WTC11 (cell line): ENCODE results near the gene SLC39A13. TPM values are rescaled to one million over a fixed set of nuclear protein-coding genes. Genes with fewer than 3 reads are reported as not detected.

Experiments
- ATAC-seq: fragments of 200-7000 bp; cut with Tn5 transposase; 2 replicates; pipeline ENCODE4 v1.10.0; 2021; ENCODE audit warnings: mild to moderate bottlenecking, moderate library complexity
- CTCF ChIA-PET: fragments of 300-600 bp; sonication (Branson Sonifier 250); formaldehyde crosslinking; loops from one replicate; lab custom pipeline; 2021; ENCODE audit warnings: antibody characterized with exemption; lab: Charles Lee
- POLR2A ChIA-PET: fragments of 350-600 bp; sonication (Branson Sonifier 250); formaldehyde crosslinking; loops from one replicate; lab custom pipeline; 2021; ENCODE audit warnings: antibody characterized with exemption; lab: Charles Lee
- DNase-seq: peaks from one replicate; pipeline ENCODE4 v3.0.0; 2021; ENCODE audit warnings: low spot score
- H3K27ac Mint-ChIP-seq: 2 replicates; pipeline ENCODE4 v1.8.0; 2021; ENCODE audit warnings: mixed read lengths
- H3K27me3 Mint-ChIP-seq: 2 replicates; pipeline ENCODE4 v1.8.0; 2021; ENCODE audit warnings: low read depth, mild to moderate bottlenecking, moderate library complexity, mixed read lengths
- H3K36me3 Mint-ChIP-seq: 2 replicates; pipeline ENCODE4 v1.8.0; 2021; ENCODE audit warnings: mixed read lengths
- H3K4me1 Mint-ChIP-seq: 2 replicates; pipeline ENCODE4 v1.8.0; 2022; ENCODE audit warnings: mixed read lengths
- H3K4me3 Mint-ChIP-seq: 2 replicates; pipeline ENCODE4 v1.8.0; 2021; ENCODE audit warnings: mild to moderate bottlenecking, moderate library complexity, mixed read lengths
- H3K9me3 Mint-ChIP-seq: 2 replicates; pipeline ENCODE4 v1.8.0; 2021; ENCODE audit warnings: mixed read lengths
- ATF1 ChIP-seq: sonication (generic); formaldehyde crosslinking; IDR thresholded peaks from 2 replicates; pipeline ENCODE4 v1.8.1; 2023; ENCODE audit warnings: mild to moderate bottlenecking, moderate library complexity, missing genetic modification reagents
- EMX1 ChIP-seq: fragments of 250-450 bp; sonication (Bioruptor Pico); IDR thresholded peaks from 2 replicates; pipeline ENCODE4 v1.8.0; 2021; ENCODE audit warnings: mild to moderate bottlenecking
- FOXP1 ChIP-seq: sonication (generic); formaldehyde crosslinking; IDR thresholded peaks from 2 replicates; pipeline ENCODE4 v1.8.0; 2022; ENCODE audit warnings: missing genetic modification reagents, mild to moderate bottlenecking, moderate library complexity, borderline replicate concordance
- GRHL2 ChIP-seq: fragments of 250-450 bp; sonication (Bioruptor Pico); IDR thresholded peaks from 2 replicates; pipeline ENCODE4 v1.8.0; 2022; ENCODE audit warnings: mild to moderate bottlenecking, moderate library complexity; ENCODE audit not compliant: insufficient replicate concordance, severe bottlenecking
- KAT7 ChIP-seq: sonication (generic); formaldehyde crosslinking; IDR thresholded peaks from 2 replicates; pipeline ENCODE4 v1.8.1; 2023; ENCODE audit warnings: missing genetic modification reagents, mild to moderate bottlenecking, borderline replicate concordance
- NFYB ChIP-seq: sonication (generic); formaldehyde crosslinking; conservative IDR thresholded peaks from 2 replicates; pipeline ENCODE4 v1.8.0; 2022; ENCODE audit warnings: low read depth, missing genetic modification reagents
- SP1 ChIP-seq: sonication (generic); formaldehyde crosslinking; conservative IDR thresholded peaks from 2 replicates; pipeline ENCODE4 v1.8.1; 2022; ENCODE audit warnings: missing genetic modification reagents
- ZNF232 ChIP-seq: sonication (generic); formaldehyde crosslinking; IDR thresholded peaks from 2 replicates; pipeline ENCODE4 v1.8.0; 2022; ENCODE audit warnings: mild to moderate bottlenecking, missing genetic modification reagents
- total RNA-seq: library from RNA; stranded (reverse); gene quantifications from 3 replicates; pipeline ENCODE4 v1.2.3, GENCODE V29; 2021
- TF ChIP-seq, protein P1 (sequence below): sonication (generic); formaldehyde crosslinking; IDR thresholded peaks from 2 replicates; pipeline ENCODE4 v1.8.1; 2023; ENCODE audit warnings: mild to moderate bottlenecking, missing genetic modification reagents
- TF ChIP-seq, protein P2 (sequence below): sonication (generic); formaldehyde crosslinking; IDR thresholded peaks from 2 replicates; pipeline ENCODE4 v1.8.1; 2023; ENCODE audit warnings: mild to moderate bottlenecking, missing genetic modification reagents, moderate library complexity
- TF ChIP-seq, protein P3 (sequence below): sonication (generic); formaldehyde crosslinking; conservative IDR thresholded peaks from 2 replicates; pipeline ENCODE4 v1.8.1; 2023; ENCODE audit warnings: mild to moderate bottlenecking, low read depth, missing genetic modification reagents, moderate library complexity
- TF ChIP-seq, protein P4 (sequence below): fragments of 200-600 bp; IDR thresholded peaks from 2 replicates; pipeline ENCODE4 v1.8.0; 2022; ENCODE audit warnings: antibody characterized with exemption
- TF ChIP-seq, protein P5 (sequence below): fragments of 250-450 bp; sonication (Bioruptor Pico); IDR thresholded peaks from 2 replicates; pipeline ENCODE4 v2.1.2; 2022; ENCODE audit warnings: mild to moderate bottlenecking, moderate library complexity
- TF ChIP-seq, protein P6 (sequence below): fragments of 250-450 bp; sonication (Bioruptor Pico); IDR thresholded peaks from 2 replicates; pipeline ENCODE4 v1.9.0; 2021; ENCODE audit warnings: mild to moderate bottlenecking, borderline replicate concordance
- TF ChIP-seq, protein P7 (sequence below): sonication (generic); formaldehyde crosslinking; conservative IDR thresholded peaks from 2 replicates; pipeline ENCODE4 v1.8.1; 2022; ENCODE audit warnings: mild to moderate bottlenecking, missing genetic modification reagents
- TF ChIP-seq, protein P8 (sequence below): sonication (generic); formaldehyde crosslinking; IDR thresholded peaks from 2 replicates; pipeline ENCODE4 v1.8.1; 2022; ENCODE audit warnings: low read depth, mild to moderate bottlenecking, moderate library complexity, missing genetic modification reagents, borderline replicate concordance
- TF ChIP-seq, protein P9 (sequence below): fragments of 250-450 bp; sonication (Bioruptor Pico); IDR thresholded peaks from 2 replicates; pipeline ENCODE4 v1.9.0; 2021; ENCODE audit warnings: mild to moderate bottlenecking
- TF ChIP-seq, protein P10 (sequence below): sonication (generic); formaldehyde crosslinking; IDR thresholded peaks from 2 replicates; pipeline ENCODE4 v1.8.0; 2022; ENCODE audit warnings: mild to moderate bottlenecking, missing genetic modification reagents

SLC39A13 gene
- total RNA-seq, 1 experiment from 2014 or later, result 38.2 TPM

DNA sequence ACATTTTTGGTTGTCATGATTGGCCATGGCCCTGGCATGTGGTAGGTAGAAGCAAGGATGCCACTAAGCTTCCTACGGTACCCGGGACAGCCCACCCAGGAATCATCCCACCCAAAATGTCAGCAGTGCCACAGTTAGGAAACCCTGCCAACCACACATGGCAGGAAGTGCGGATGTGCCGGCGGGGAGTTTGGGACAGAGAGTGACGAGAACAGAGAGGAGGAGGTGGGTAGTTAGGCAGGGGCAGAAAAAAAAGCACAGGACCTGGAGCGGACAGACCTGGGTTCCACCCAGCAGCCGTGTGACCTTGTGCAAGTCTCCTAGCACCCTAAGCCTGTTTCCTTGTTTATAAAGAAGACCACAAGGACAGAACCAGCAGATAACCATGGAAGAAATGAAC lies 33.4 kb upstream of the SLC39A13 start:
- H3K4me3 Mint-ChIP-seq, result no peak overlapping the region
- H3K27me3 Mint-ChIP-seq, result no peaks in the 10 kb centered on the region
- no peak for DNase-seq
- TF ChIP-seq, protein P1, sequence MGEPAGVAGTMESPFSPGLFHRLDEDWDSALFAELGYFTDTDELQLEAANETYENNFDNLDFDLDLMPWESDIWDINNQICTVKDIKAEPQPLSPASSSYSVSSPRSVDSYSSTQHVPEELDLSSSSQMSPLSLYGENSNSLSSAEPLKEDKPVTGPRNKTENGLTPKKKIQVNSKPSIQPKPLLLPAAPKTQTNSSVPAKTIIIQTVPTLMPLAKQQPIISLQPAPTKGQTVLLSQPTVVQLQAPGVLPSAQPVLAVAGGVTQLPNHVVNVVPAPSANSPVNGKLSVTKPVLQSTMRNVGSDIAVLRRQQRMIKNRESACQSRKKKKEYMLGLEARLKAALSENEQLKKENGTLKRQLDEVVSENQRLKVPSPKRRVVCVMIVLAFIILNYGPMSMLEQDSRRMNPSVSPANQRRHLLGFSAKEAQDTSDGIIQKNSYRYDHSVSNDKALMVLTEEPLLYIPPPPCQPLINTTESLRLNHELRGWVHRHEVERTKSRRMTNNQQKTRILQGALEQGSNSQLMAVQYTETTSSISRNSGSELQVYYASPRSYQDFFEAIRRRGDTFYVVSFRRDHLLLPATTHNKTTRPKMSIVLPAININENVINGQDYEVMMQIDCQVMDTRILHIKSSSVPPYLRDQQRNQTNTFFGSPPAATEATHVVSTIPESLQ (CRISPR knock-in tag), result no peak
- no peak for TF ChIP-seq KAT7 (CRISPR knock-in tag)
- TF ChIP-seq, protein P2, sequence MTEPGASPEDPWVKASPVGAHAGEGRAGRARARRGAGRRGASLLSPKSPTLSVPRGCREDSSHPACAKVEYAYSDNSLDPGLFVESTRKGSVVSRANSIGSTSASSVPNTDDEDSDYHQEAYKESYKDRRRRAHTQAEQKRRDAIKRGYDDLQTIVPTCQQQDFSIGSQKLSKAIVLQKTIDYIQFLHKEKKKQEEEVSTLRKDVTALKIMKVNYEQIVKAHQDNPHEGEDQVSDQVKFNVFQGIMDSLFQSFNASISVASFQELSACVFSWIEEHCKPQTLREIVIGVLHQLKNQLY (CRISPR knock-in tag), result no peak
- no peak for TF ChIP-seq FOXP1 (CRISPR knock-in tag)
- no peak for TF ChIP-seq EMX1
- TF ChIP-seq, protein P3, sequence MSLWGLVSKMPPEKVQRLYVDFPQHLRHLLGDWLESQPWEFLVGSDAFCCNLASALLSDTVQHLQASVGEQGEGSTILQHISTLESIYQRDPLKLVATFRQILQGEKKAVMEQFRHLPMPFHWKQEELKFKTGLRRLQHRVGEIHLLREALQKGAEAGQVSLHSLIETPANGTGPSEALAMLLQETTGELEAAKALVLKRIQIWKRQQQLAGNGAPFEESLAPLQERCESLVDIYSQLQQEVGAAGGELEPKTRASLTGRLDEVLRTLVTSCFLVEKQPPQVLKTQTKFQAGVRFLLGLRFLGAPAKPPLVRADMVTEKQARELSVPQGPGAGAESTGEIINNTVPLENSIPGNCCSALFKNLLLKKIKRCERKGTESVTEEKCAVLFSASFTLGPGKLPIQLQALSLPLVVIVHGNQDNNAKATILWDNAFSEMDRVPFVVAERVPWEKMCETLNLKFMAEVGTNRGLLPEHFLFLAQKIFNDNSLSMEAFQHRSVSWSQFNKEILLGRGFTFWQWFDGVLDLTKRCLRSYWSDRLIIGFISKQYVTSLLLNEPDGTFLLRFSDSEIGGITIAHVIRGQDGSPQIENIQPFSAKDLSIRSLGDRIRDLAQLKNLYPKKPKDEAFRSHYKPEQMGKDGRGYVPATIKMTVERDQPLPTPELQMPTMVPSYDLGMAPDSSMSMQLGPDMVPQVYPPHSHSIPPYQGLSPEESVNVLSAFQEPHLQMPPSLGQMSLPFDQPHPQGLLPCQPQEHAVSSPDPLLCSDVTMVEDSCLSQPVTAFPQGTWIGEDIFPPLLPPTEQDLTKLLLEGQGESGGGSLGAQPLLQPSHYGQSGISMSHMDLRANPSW (CRISPR knock-in tag), result no peak
- TF ChIP-seq ATF1 (CRISPR knock-in tag), result no peak
- TF ChIP-seq SP1 (CRISPR knock-in tag), result no peak
- TF ChIP-seq, protein P4, sequence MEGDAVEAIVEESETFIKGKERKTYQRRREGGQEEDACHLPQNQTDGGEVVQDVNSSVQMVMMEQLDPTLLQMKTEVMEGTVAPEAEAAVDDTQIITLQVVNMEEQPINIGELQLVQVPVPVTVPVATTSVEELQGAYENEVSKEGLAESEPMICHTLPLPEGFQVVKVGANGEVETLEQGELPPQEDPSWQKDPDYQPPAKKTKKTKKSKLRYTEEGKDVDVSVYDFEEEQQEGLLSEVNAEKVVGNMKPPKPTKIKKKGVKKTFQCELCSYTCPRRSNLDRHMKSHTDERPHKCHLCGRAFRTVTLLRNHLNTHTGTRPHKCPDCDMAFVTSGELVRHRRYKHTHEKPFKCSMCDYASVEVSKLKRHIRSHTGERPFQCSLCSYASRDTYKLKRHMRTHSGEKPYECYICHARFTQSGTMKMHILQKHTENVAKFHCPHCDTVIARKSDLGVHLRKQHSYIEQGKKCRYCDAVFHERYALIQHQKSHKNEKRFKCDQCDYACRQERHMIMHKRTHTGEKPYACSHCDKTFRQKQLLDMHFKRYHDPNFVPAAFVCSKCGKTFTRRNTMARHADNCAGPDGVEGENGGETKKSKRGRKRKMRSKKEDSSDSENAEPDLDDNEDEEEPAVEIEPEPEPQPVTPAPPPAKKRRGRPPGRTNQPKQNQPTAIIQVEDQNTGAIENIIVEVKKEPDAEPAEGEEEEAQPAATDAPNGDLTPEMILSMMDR, result no peak
- TF ChIP-seq, protein P5, sequence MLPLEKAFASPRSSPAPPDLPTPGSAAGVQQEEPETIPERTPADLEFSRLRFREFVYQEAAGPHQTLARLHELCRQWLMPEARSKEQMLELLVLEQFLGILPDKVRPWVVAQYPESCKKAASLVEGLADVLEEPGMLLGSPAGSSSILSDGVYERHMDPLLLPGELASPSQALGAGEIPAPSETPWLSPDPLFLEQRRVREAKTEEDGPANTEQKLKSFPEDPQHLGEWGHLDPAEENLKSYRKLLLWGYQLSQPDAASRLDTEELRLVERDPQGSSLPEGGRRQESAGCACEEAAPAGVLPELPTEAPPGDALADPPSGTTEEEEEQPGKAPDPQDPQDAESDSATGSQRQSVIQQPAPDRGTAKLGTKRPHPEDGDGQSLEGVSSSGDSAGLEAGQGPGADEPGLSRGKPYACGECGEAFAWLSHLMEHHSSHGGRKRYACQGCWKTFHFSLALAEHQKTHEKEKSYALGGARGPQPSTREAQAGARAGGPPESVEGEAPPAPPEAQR (CRISPR knock-in tag), result no peak
- TF ChIP-seq, protein P6, sequence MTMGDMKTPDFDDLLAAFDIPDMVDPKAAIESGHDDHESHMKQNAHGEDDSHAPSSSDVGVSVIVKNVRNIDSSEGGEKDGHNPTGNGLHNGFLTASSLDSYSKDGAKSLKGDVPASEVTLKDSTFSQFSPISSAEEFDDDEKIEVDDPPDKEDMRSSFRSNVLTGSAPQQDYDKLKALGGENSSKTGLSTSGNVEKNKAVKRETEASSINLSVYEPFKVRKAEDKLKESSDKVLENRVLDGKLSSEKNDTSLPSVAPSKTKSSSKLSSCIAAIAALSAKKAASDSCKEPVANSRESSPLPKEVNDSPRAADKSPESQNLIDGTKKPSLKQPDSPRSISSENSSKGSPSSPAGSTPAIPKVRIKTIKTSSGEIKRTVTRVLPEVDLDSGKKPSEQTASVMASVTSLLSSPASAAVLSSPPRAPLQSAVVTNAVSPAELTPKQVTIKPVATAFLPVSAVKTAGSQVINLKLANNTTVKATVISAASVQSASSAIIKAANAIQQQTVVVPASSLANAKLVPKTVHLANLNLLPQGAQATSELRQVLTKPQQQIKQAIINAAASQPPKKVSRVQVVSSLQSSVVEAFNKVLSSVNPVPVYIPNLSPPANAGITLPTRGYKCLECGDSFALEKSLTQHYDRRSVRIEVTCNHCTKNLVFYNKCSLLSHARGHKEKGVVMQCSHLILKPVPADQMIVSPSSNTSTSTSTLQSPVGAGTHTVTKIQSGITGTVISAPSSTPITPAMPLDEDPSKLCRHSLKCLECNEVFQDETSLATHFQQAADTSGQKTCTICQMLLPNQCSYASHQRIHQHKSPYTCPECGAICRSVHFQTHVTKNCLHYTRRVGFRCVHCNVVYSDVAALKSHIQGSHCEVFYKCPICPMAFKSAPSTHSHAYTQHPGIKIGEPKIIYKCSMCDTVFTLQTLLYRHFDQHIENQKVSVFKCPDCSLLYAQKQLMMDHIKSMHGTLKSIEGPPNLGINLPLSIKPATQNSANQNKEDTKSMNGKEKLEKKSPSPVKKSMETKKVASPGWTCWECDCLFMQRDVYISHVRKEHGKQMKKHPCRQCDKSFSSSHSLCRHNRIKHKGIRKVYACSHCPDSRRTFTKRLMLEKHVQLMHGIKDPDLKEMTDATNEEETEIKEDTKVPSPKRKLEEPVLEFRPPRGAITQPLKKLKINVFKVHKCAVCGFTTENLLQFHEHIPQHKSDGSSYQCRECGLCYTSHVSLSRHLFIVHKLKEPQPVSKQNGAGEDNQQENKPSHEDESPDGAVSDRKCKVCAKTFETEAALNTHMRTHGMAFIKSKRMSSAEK, result no peak
- no peak for TF ChIP-seq NFYB (CRISPR knock-in tag)
- TF ChIP-seq, protein P7, sequence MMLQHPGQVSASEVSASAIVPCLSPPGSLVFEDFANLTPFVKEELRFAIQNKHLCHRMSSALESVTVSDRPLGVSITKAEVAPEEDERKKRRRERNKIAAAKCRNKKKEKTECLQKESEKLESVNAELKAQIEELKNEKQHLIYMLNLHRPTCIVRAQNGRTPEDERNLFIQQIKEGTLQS (CRISPR knock-in tag), result no peak
- TF ChIP-seq, protein P8, sequence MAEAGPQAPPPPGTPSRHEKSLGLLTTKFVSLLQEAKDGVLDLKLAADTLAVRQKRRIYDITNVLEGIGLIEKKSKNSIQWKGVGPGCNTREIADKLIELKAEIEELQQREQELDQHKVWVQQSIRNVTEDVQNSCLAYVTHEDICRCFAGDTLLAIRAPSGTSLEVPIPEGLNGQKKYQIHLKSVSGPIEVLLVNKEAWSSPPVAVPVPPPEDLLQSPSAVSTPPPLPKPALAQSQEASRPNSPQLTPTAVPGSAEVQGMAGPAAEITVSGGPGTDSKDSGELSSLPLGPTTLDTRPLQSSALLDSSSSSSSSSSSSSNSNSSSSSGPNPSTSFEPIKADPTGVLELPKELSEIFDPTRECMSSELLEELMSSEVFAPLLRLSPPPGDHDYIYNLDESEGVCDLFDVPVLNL, result no peak
- TF ChIP-seq ZNF232 (CRISPR knock-in tag), result no peak
- TF ChIP-seq GRHL2, result no peak
- TF ChIP-seq, protein P9, sequence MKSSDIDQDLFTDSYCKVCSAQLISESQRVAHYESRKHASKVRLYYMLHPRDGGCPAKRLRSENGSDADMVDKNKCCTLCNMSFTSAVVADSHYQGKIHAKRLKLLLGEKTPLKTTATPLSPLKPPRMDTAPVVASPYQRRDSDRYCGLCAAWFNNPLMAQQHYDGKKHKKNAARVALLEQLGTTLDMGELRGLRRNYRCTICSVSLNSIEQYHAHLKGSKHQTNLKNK (CRISPR knock-in tag), result no peak
- TF ChIP-seq, protein P10, sequence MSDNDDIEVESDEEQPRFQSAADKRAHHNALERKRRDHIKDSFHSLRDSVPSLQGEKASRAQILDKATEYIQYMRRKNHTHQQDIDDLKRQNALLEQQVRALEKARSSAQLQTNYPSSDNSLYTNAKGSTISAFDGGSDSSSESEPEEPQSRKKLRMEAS (CRISPR knock-in tag), result no peak
- TF ChIP-seq, all 79 proteins: peak for 0
- ChIA-PET POLR2A (no interaction called here), CTCF (interaction anchor here (0.8 to 3.2 kb wide), 15 partner anchors 13 to 190 kb away, joined by 3 to 33 read pairs (median 6); partner anchors contain the start of gene SLC39A13)
- no peak overlapping the region for H3K27ac Mint-ChIP-seq
- H3K9me3 Mint-ChIP-seq, result no peaks in the 10 kb centered on the region
- no peak for ATAC-seq
- H3K4me1 Mint-ChIP-seq, result peaks cover 2% of the 10 kb centered on the region; the same call in 1 of the 2 replicates
- no peaks in the 10 kb centered on the region for H3K36me3 Mint-ChIP-seq
